ENCODE results near the gene SHROOM3.
"Not testable (repeated sequence)": the region's sequence is repeated elsewhere in the genome, so short reads cannot be mapped to it uniquely, and the experiment has no call there.

Gene SHROOM3

DNA sequence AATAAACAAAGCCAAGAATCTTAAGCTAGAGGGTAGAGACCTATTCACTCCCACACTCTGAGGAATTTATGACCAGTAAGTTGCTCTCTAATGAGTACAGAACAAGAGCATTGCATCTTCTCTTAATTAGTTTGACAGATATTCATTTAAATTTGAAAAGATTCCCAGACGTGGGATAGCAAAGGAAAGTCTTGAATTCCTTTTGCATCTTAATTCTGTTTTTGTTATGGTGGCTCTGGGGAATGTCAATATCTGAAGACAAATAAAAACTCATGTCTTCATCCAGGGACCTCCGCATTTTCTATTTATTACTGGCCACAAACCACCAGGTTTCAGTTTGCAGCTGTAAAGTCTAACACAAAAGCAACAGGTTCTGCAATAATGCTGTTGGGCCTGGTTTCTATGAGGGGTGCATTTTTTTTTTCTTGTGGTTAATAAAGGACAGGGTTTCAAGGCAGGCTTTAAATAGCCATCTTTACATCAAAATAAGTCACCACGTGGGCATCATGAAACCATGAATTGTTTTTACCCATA is 172.3 kb downstream of the SHROOM3 start:
- TF ChIP-seq, protein P1, sequence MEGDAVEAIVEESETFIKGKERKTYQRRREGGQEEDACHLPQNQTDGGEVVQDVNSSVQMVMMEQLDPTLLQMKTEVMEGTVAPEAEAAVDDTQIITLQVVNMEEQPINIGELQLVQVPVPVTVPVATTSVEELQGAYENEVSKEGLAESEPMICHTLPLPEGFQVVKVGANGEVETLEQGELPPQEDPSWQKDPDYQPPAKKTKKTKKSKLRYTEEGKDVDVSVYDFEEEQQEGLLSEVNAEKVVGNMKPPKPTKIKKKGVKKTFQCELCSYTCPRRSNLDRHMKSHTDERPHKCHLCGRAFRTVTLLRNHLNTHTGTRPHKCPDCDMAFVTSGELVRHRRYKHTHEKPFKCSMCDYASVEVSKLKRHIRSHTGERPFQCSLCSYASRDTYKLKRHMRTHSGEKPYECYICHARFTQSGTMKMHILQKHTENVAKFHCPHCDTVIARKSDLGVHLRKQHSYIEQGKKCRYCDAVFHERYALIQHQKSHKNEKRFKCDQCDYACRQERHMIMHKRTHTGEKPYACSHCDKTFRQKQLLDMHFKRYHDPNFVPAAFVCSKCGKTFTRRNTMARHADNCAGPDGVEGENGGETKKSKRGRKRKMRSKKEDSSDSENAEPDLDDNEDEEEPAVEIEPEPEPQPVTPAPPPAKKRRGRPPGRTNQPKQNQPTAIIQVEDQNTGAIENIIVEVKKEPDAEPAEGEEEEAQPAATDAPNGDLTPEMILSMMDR (IDR thresholded peaks at IDR 0.05; ENCODE audit: low read depth, low read length) = no peak
- TF ChIP-seq POLR2A (IDR thresholded peaks at IDR 0.05; ENCODE audit: extremely low read depth, insufficient read length) = no peak
- TF ChIP-seq MAX (IDR thresholded peaks at IDR 0.05; ENCODE audit: low read depth, low read length) = no peak
- no peak for TF ChIP-seq MYC (IDR thresholded peaks at IDR 0.05; ENCODE audit: low read depth, low read length)
- H3K4me3 ChIP-seq (ENCODE audit: low read depth, low read length) = no peak overlapping the region
- no peak for DNase-seq (ENCODE audit: low read depth)

DNA sequence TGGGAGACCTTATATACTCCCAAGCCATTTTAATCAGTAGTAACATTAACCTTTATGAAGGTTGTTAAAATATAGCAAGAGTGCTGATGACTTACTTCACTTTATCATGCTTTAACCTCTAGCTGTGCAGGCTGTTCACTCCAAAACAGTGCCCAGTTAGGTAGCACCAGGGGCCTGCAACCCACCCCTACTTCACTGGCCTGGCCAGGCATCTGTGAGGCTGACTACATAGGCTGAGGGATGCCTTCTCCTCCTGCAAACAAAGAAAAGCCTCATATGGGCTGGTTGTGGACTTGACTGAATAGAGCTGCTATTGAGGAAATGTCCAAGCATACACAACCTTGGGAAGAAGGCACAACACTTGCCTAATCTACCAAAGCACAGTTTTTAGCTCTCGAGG is 172.8 kb downstream of the SHROOM3 start:
- H3K4me3 ChIP-seq (ENCODE audit: low read depth, low read length) = no peak overlapping the region
- TF ChIP-seq MAX (IDR thresholded peaks at IDR 0.05; ENCODE audit: low read depth, low read length) (no peak), MYC (IDR thresholded peaks at IDR 0.05; ENCODE audit: low read depth, low read length) (no peak), POLR2A (IDR thresholded peaks at IDR 0.05; ENCODE audit: extremely low read depth, insufficient read length) (no peak)
- TF ChIP-seq, protein P1 (IDR thresholded peaks at IDR 0.05; ENCODE audit: low read depth, low read length) = no peak
- no peak for DNase-seq (ENCODE audit: low read depth)

DNA sequence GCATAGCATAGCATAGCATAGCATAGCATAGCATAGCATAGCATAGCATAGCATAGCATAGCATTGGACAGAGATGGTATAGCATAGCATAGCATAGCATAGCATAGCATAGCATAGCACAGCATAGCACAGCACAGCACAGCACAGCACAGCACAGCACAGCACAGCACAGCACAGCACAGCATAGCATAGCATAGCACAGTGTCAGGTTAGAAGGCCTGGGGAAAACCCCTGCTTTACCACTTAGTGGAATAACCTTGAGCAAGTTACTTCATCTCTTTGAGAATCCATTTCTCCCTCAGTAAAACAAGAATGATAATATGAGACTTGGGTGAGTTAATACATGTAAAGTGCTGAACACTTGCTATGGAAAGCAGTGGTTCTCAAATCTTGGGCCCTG is 173.5 kb downstream of the SHROOM3 start:
- not testable (repeated sequence) for H3K4me3 ChIP-seq (ENCODE audit: low read depth, low read length); DNase-seq (ENCODE audit: low read depth)

GRCh38 chr4:76610751-76611547 is 175.9 kb downstream of the SHROOM3 start:
- TF ChIP-seq POLR2A (IDR thresholded peaks at IDR 0.05; ENCODE audit: extremely low read depth, insufficient read length) (no peak), MYC (IDR thresholded peaks at IDR 0.05; ENCODE audit: low read depth, low read length) (no peak), MAX (IDR thresholded peaks at IDR 0.05; ENCODE audit: low read depth, low read length) (no peak)
- TF ChIP-seq, protein P1 (IDR thresholded peaks at IDR 0.05; ENCODE audit: low read depth, low read length) = no peak
- H3K4me3 ChIP-seq (ENCODE audit: low read depth, low read length) = no peak overlapping the region
- no peak for DNase-seq (ENCODE audit: low read depth)

- TF ChIP-seq MYC (IDR thresholded peaks at IDR 0.05; ENCODE audit: low read depth, low read length) (no peak), POLR2A (IDR thresholded peaks at IDR 0.05; ENCODE audit: extremely low read depth, insufficient read length) (no peak), MAX (IDR thresholded peaks at IDR 0.05; ENCODE audit: low read depth, low read length) (no peak)
- TF ChIP-seq, protein P1 (IDR thresholded peaks at IDR 0.05; ENCODE audit: low read depth, low read length) = no peak
- no peak overlapping the region for H3K4me3 ChIP-seq (ENCODE audit: low read depth, low read length)
- DNase-seq (ENCODE audit: low read depth) = no peak
These were observed 176.7 kb downstream of the SHROOM3 start for GRCh38 chr4:76611616-76612207.

GRCh38 chr4:76614589-76614988 is 179.6 kb downstream of the SHROOM3 start:
- DNase-seq (ENCODE audit: low read depth) = no peak
- no peak overlapping the region for H3K4me3 ChIP-seq (ENCODE audit: low read depth, low read length)
- TF ChIP-seq, protein P1 (IDR thresholded peaks at IDR 0.05; ENCODE audit: low read depth, low read length) = no peak
- no peak for TF ChIP-seq MAX (IDR thresholded peaks at IDR 0.05; ENCODE audit: low read depth, low read length)
- TF ChIP-seq MYC (IDR thresholded peaks at IDR 0.05; ENCODE audit: low read depth, low read length) = no peak
- no peak for TF ChIP-seq POLR2A (IDR thresholded peaks at IDR 0.05; ENCODE audit: extremely low read depth, insufficient read length)

Measured in NB4 (cell line).